OCI-M2 (cell line): ENCODE data around the gene NPTN.
"Not testable (repeated sequence)": the region's sequence is repeated elsewhere in the genome, so short reads cannot be mapped to it uniquely, and the experiment has no call there.

Experiments
- DNase-seq: peaks from one replicate; lab custom pipeline; 2025; ENCODE audit not compliant: unreplicated experiment; lab: John Stamatoyannopoulos, UW

The NPTN gene

GRCh38 chr15:73573037-73573436, 60.2 kb downstream of the NPTN start:
- no peak for DNase-seq

GRCh38 chr15:73572296-73572695, 60.9 kb downstream of the NPTN start:
- DNase-seq = no peak

- no peak for DNase-seq
These were observed 61.8 kb downstream of the NPTN start for GRCh38 chr15:73571346-73571745.

GRCh38 chr15:73570355-73571032, 62.7 kb downstream of the NPTN start:
- DNase-seq = no peak

GRCh38 chr15:73569361-73569760, 63.8 kb downstream of the NPTN start:
- DNase-seq = no peak

- no peak for DNase-seq
These were observed 64.5 kb downstream of the NPTN start for GRCh38 chr15:73568564-73569280.

DNA sequence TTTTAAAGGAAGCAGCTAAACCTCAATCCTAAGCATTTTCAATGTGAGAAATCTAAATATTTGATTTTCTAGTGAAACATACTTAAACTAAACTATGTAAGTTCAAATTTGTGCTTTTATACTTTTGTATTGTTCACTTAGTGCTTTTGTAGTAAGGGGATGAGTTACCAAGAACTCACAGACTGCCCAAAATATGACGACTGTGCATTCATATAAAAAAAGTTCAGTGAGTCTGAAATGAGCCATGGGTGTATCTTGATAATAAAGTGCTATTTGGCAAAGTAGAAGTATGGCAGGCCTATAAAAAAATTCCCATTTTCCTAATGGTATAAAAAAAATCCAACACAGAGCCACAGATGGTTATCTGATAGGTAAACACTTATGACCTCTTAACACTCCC, 66.2 kb downstream of the NPTN start:
- DNase-seq = no peak

DNA sequence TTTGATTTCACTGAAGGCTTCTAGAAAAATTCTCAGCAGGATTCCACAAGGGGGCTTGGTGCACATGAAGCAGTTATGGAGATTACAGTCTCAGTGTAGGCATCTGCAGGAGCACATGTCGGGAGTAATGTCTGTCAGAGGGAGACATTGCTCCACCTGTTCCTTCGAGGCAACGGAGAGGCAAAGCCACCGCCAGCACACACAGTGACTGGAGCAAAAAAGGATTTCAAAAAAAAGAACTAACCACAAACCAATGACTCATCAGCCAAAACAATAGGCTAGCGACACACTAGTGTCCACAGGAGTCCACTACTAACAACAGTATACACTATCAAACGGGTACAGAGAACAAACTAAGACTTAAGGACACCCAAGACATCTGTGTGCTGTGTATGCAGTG, 68.9 kb downstream of the NPTN start:
- DNase-seq = peak; percentile 49

DNA sequence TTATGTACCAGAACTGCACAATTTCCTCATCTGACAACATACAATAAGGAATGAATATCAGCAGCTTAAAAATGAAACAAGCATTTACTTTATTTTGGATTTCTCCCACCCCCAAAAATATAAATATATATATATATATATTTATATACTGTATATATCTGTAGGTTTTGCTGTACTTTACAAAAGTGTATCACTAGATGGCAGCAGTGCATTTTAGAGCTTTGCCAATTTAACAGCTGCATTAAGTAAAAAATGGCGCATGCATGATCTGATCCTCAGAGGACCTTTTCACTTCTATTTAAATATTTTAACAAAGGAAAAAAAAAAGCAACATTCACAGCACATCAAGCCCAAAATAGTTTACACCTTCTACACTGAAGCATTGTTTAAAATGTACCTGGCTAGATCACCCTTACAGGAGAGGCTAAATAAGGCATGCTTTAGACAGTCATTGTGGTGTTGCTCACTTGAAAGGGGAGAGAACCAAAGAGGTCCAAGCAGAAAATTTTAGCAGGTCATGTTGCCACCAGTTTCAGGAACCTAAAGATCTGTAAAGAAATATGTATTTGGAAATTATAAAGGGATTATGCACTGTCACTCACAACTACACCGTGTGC, 72.6 kb downstream of the NPTN start:
- no peak for DNase-seq

DNA sequence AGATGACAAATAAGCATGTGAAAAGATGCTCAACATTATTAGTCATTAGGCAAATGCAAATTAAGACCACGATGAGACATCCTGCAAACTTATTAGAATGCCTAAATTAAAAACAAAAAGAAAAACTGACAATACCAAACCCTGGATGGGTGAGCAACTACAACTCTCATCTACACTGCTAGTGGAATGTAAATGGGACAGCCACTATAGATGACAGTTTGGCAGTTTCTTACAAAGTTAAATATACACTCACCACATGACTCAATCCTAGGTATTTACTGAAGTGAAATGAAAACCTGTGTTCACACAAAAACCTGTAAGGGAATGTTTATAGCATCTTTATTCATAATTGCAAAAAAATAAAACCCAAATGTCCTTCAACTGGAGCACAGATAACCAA, 74.7 kb downstream of the NPTN start:
- no peak for DNase-seq

- DNase-seq = no peak
These were observed 78.1 kb downstream of the NPTN start for GRCh38 chr15:73555080-73555479.

- DNase-seq = no peak
These were observed 83.0 kb downstream of the NPTN start for GRCh38 chr15:73550190-73550589.

- not testable (repeated sequence) for DNase-seq
These were observed 84.3 kb downstream of the NPTN start for GRCh38 chr15:73548925-73549324.

DNA sequence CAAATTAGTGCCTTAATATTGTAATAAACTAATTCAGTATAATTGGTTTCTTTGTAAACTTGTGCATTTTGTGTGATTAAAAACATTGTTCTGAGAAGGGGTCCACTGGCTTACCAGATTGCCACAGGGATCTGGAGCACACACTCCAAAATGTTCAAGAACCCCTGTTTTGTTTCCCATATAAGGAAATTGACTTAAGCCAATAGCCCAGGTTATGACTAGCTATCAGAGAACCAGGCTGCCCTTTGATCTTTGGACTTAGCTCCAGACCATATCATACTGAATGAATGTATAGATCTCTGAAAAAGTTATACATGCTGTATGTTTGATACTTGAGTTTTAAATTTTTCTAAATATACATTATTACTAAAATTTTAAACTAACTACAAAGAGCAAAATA, 91.7 kb downstream of the NPTN start:
- no peak for DNase-seq

DNA sequence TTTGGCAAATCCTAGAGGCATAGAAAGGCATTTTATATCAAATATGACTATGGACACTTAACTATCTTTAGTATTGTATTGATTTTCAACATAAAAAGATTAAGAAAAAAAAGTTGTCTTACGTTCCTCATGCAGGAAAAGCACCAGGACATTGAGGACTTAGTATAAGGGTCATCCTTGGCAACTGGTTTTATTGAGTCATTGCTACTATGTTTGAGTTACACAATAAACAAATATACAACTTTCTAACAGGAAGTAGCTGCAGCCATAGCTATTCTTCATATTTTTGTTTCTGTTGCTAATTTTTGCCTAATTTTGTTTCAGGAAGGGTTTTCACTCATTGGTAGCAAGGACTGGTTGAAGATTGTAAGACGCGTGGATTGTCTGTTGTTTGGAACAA, 93.0 kb downstream of the NPTN start:
- DNase-seq = no peak

DNA sequence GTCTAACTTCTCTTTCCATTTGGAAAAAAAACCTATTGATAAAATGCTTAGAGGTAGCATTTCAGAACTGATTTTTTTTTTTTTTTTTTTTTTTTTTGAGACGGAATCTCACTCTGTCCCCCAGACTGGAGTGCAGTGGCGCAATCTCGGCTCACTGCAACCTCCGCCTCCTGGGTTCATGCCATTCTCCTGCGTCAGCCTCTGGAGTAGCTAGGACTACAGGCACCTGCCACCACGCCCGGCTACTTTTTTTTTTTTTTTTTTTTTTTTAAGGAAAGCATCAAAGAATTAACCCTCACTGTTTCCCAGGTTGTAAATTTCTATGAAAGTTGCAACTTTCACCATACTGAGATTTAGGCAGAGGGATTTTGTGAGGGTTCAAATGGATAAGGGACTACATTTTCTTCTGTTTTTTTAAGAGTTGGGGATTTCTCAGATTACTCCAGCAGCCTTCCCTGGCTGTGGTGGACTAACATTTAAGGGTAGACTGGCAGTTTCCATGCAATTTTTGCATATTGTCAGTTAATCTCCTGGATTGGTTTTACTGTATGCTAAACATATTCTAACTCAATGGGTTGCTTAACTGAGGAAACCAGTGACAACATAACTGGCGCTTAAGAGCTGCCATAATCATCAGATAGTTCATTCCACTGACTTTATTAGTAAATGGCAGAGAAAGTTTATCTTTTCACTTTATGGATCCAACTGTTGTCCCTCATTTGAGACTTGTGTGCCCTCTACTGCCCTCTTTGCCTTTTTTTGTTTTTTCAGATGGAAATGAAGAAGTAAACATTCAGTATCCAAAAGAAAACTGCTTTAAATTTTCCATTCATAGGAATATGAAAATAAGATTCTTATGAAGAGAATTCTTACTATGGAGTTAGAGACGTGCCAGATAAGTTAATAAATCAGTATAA, 93.7 kb downstream of the NPTN start:
- no peak for DNase-seq

- DNase-seq = no peak
These were observed 94.5 kb downstream of the NPTN start for GRCh38 chr15:73538563-73539211.

- no peak for DNase-seq
These were observed 95.1 kb downstream of the NPTN start for GRCh38 chr15:73538123-73538522.

- no peak for DNase-seq
These were observed 102.5 kb downstream of the NPTN start for GRCh38 chr15:73530649-73531048.

- DNase-seq = no peak
These were observed 105.6 kb downstream of the NPTN start for GRCh38 chr15:73527598-73527997.

GRCh38 chr15:73524919-73525318, 108.3 kb downstream of the NPTN start:
- DNase-seq = no peak
